Natural killer cell (primary cell): ENCODE data around the gene GPR176. TPM values are rescaled to one million over a fixed set of nuclear protein-coding genes. Genes with fewer than 3 reads are reported as not detected.

ENCODE experiments used
- ATAC-seq, 3 donors: fragments of 150-1000 bp in 2 of 3; fragments of 200-7000 bp in 1 of 3; cut with Tn5 transposase; 1 replicate in 1 of 3; 2 replicates in 2 of 3; pipeline ENCODE4 v1.10.0; 2021; ENCODE audit warnings: mild to moderate bottlenecking in 2 of 3, moderate library complexity in 2 of 3
- DNase-seq, 2 donors: peaks; one replicate each; pipeline versions ENCODE4 v3.0.0 to v3.0.0-alpha.2; 2013 to 2021; ENCODE audit warnings: mixed read lengths in 1 of 2
- H3K27ac ChIP-seq: one replicate; pipeline ENCODE4 v1.5.1; 2013; ENCODE audit warnings: mild to moderate bottlenecking, low read length
- H3K27me3 ChIP-seq: one replicate; pipeline ENCODE4 v1.6.1; 2013; ENCODE audit warnings: low read length; ENCODE audit not compliant: control insufficient read depth, insufficient read depth
- H3K36me3 ChIP-seq: one replicate; pipeline ENCODE4 v1.6.1; 2013; ENCODE audit warnings: low read length; ENCODE audit not compliant: control insufficient read depth, insufficient read depth
- H3K4me1 ChIP-seq: one replicate; pipeline ENCODE4 v1.6.1; 2013; ENCODE audit warnings: low read length; ENCODE audit not compliant: control insufficient read depth, insufficient read depth
- H3K4me3 ChIP-seq: one replicate; pipeline ENCODE4 v1.5.1; 2013; ENCODE audit warnings: low read length
- H3K9me3 ChIP-seq: one replicate; pipeline ENCODE4 v1.6.1; 2013; ENCODE audit warnings: low read length; ENCODE audit not compliant: control insufficient read depth, insufficient read depth
- H3K27ac Mint-ChIP-seq, 2 donors: one replicate each; pipeline ENCODE4 v1.8.0; 2022; ENCODE audit warnings: mild to moderate bottlenecking in 2 of 2, mixed read lengths in 2 of 2, moderate library complexity in 1 of 2
- H3K27me3 Mint-ChIP-seq, 2 donors: one replicate each; pipeline ENCODE4 v1.8.0; 2022; ENCODE audit warnings: low read depth in 2 of 2, mixed read lengths in 2 of 2
- H3K36me3 Mint-ChIP-seq: one replicate; pipeline ENCODE4 v1.8.0; 2022; ENCODE audit warnings: mixed read lengths
- H3K4me1 Mint-ChIP-seq, 2 donors: one replicate each; pipeline ENCODE4 v1.8.0; 2022; ENCODE audit warnings: mixed read lengths in 2 of 2
- H3K4me3 Mint-ChIP-seq: one replicate; pipeline ENCODE4 v1.8.0; 2022; ENCODE audit warnings: mild to moderate bottlenecking, moderate library complexity, mixed read lengths
- H3K9me3 Mint-ChIP-seq, 2 donors: one replicate each; pipeline ENCODE4 v1.8.0; 2022; ENCODE audit warnings: mixed read lengths in 2 of 2
- CTCF ChIP-seq: fragments of 200-600 bp; IDR thresholded peaks from one replicate; pipeline ENCODE4 v1.8.0; 2022; ENCODE audit warnings: antibody characterized with exemption
- WGBS: methylation state at CpG from one replicate; pipeline ENCODE4 v1.1.7; 2013; ENCODE audit warnings: missing lambda C conversion rate; ENCODE audit not compliant: insufficient coverage; 5-methylcytosine and 5-hydroxymethylcytosine counted together
- intact Hi-C: fragments of 100-400 bp; cut with micrococcal nuclease; formaldehyde crosslinking; loops from one replicate; pipeline ENCODE4 v1.14.2; 2022
- total RNA-seq, 4 donors: library from RNA; stranded (reverse); fragments of 120-200 nt in 1 of 4; gene quantifications; one replicate each; pipeline versions ENCODE4 v1.2.3 to v1.2.4, GENCODE V29; 2013 to 2022

GPR176 gene
- total RNA-seq, 3 donors from 2014 or later (not counting 1 experiment from before 2014, with no cell fraction given): 0.38 TPM; not detected in 2

GRCh38 chr15:39792025-39792843 is 127.8 kb downstream of the GPR176 start:
- Histone ChIP-seq H3K4me1 (no peaks in the 10 kb centered on the region), H3K9me3 (no peaks in the 10 kb centered on the region), H3K27ac (no peak overlapping the region), H3K36me3 (no peaks in the 10 kb centered on the region), H3K4me3 (no peak overlapping the region), H3K27me3 (peaks cover 2% of the 10 kb centered on the region)
- Mint-ChIP-seq H3K9me3 (no peaks in the 10 kb centered on the region), H3K27ac (no peak overlapping the region), H3K4me1 (no peaks in the 10 kb centered on the region), H3K36me3 (no peaks in the 10 kb centered on the region), H3K27me3 (peaks cover 17 to 42% of the 10 kb centered on the region in 2 donors), H3K4me3 (no peak overlapping the region)
- DNase-seq (no peak), ATAC-seq (no peak)
- intact Hi-C loops: no loop called here
- 100% methylated on average over 2 of the region's 5 CpGs for WGBS
- no peak for TF ChIP-seq CTCF

GRCh38 chr15:39789736-39790135 is 130.3 kb downstream of the GPR176 start:
- no peaks in the 10 kb centered on the region for H3K36me3 Mint-ChIP-seq
- DNase-seq (no peak), ATAC-seq (no peak)
- no peaks in the 10 kb centered on the region for H3K9me3 ChIP-seq
- H3K4me1 Mint-ChIP-seq: peaks cover 7 to 15% of the 10 kb centered on the region in 2 donors
- no peaks in the 10 kb centered on the region for H3K36me3 ChIP-seq
- intact Hi-C loops: loop anchor here (5.0 to 10.0 kb wide), 2 partner anchors 245 to 488 kb away; partner anchors contain the start of gene SRP14
- H3K27ac Mint-ChIP-seq: no peak overlapping the region
- TF ChIP-seq CTCF: no peak
- no peak overlapping the region for H3K4me3 Mint-ChIP-seq
- H3K27me3 Mint-ChIP-seq: peaks cover 0 to 17% of the 10 kb centered on the region in 2 donors
- no peak overlapping the region for H3K27ac ChIP-seq
- H3K4me1 ChIP-seq: no peaks in the 10 kb centered on the region
- H3K9me3 Mint-ChIP-seq: no peaks in the 10 kb centered on the region
- no peaks in the 10 kb centered on the region for H3K27me3 ChIP-seq
- H3K4me3 ChIP-seq: no peak overlapping the region
- WGBS: 32% methylated on average over 3 of the region's 4 CpGs

- H3K4me1 ChIP-seq: no peaks in the 10 kb centered on the region
- no peak overlapping the region for H3K4me3 Mint-ChIP-seq
- DNase-seq (no peak), ATAC-seq (no peak)
- H3K4me3 ChIP-seq: no peak overlapping the region
- WGBS: 86% methylated on average over 2 of the region's 3 CpGs
- no peak for TF ChIP-seq CTCF
- no peak overlapping the region for H3K27ac Mint-ChIP-seq
- no peaks in the 10 kb centered on the region for H3K9me3 ChIP-seq
- peaks cover 0 to 10% of the 10 kb centered on the region in 2 donors for H3K27me3 Mint-ChIP-seq
- no peaks in the 10 kb centered on the region for H3K9me3 Mint-ChIP-seq
- H3K4me1 Mint-ChIP-seq: peaks cover 11 to 21% of the 10 kb centered on the region in 2 donors
- no peaks in the 10 kb centered on the region for H3K36me3 Mint-ChIP-seq
- intact Hi-C loops: loop anchor here (5.0 to 10.0 kb wide), 2 partner anchors 246 to 488 kb away; partner anchors contain the start of gene SRP14
- no peaks in the 10 kb centered on the region for H3K27me3 ChIP-seq
- H3K36me3 ChIP-seq: no peaks in the 10 kb centered on the region
- no peak overlapping the region for H3K27ac ChIP-seq
These were observed 131.1 kb downstream of the GPR176 start for GRCh38 chr15:39788800-39789565.
